Suppressor macrophage treated with lipopolysaccharide for 4 hours (primary cell): ENCODE data around the gene CDH23.
A peak's percentile ranks its signal among the peaks of the same experiment; 100 is the strongest.

ENCODE experiments used
- DNase-seq: peaks from one replicate; pipeline ENCODE4 v3.0.0-alpha.2; 2020

Gene CDH23

GRCh38 chr10:71810048-71810750, 413.5 kb downstream of the CDH23 start:
- peak; percentile 2 for DNase-seq

GRCh38 chr10:71811351-71811750, 414.6 kb downstream of the CDH23 start:
- no peak for DNase-seq

GRCh38 chr10:71812016-71812912, 415.5 kb downstream of the CDH23 start:
- DNase-seq = peak; percentile 79

- no peak for DNase-seq
Observed at GRCh38 chr10:71812913-71813590, 416.3 kb downstream of the CDH23 start.

GRCh38 chr10:71814922-71815411, 418.2 kb downstream of the CDH23 start:
- no peak for DNase-seq

GRCh38 chr10:71815515-71816130, 418.9 kb downstream of the CDH23 start:
- no peak for DNase-seq

- no peak for DNase-seq
Observed at GRCh38 chr10:71816421-71816851, 419.7 kb downstream of the CDH23 start.

- DNase-seq = no peak
Observed at GRCh38 chr10:71816936-71817618, 420.4 kb downstream of the CDH23 start.

GRCh38 chr10:71817831-71818655, 421.3 kb downstream of the CDH23 start:
- DNase-seq = peak; percentile 78

- DNase-seq = no peak
Observed at GRCh38 chr10:71818674-71819260, 422.0 kb downstream of the CDH23 start.

- DNase-seq = no peak
Observed at GRCh38 chr10:71819441-71819861, 422.7 kb downstream of the CDH23 start.

GRCh38 chr10:71819985-71820384, 423.3 kb downstream of the CDH23 start:
- no peak for DNase-seq

- DNase-seq = no peak
Observed at GRCh38 chr10:71820966-71821365, 424.2 kb downstream of the CDH23 start.

- DNase-seq = no peak
Observed at GRCh38 chr10:71821909-71822763, 425.4 kb downstream of the CDH23 start.

- DNase-seq = no peak
Observed at GRCh38 chr10:71823356-71823755, 426.6 kb downstream of the CDH23 start.

GRCh38 chr10:71824333-71824732, 427.6 kb downstream of the CDH23 start:
- no peak for DNase-seq

- no peak for DNase-seq
Observed at GRCh38 chr10:71825217-71825616, 428.5 kb downstream of the CDH23 start.

- DNase-seq = no peak
Observed at GRCh38 chr10:71827852-71828251, 431.1 kb downstream of the CDH23 start.

GRCh38 chr10:71828702-71829101, 432.0 kb downstream of the CDH23 start:
- DNase-seq = no peak

GRCh38 chr10:71829171-71829570, 432.5 kb downstream of the CDH23 start:
- DNase-seq = peak; percentile 96
